Measurements from ENCODE around the gene IL17D. TPM values are rescaled to one million over a fixed set of nuclear protein-coding genes. Genes with fewer than 3 reads are reported as not detected.

IL17D gene
- total and polyA plus RNA-seq, 2 donors from 2014 or later: 0.44 TPM; not detected in 1

DNA sequence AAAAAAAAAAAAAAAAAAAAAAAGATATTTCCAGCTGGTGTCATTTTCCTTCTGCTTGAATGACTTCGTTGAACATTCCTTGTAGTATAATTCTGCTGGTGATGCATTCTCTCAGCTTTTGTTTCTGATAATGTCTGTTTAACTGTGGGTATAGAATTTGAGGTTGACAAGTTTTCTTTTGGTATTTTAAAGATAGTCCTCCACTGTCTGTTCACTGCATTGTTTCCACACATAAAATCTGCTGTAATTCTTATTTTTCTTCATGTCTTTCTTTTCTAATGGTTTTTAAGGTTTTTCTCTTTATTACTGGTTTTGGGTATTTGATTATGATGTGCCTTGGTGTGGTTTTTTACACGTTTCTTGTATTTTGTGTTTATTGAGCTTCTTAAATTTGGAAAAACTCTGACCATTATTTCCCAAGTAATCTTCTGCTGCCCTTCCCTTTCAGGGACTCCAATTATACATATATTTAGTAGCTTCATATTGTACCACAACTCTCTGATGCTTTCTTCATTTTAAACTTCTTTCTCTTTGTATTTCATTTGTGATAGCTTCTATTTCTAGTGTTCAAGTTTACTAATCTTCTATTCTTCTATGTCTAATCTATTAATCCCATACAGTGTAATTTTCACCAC, 63.9 kb downstream of the IL17D start:
- DNase-seq (no peak), FAIRE-seq (no peak)
- Histone ChIP-seq H3K4me1 (ENCODE audit: control insufficient read depth in 2 of 3, insufficient read depth in 2 of 3, low read depth in 1 of 3, low read length in 3 of 3) (peaks cover 0 to 1% (median under 1%) of the 10 kb centered on the region in 3 donors), H3K9ac (ENCODE audit: low read length in 3 of 3) (no peak overlapping the region), H3K9me3 (ENCODE audit: control insufficient read depth in 2 of 3, insufficient read depth in 1 of 3, low read length in 3 of 3) (peaks cover 0 to 1% (median 0%) of the 10 kb centered on the region in 3 donors), H3K27ac (ENCODE audit: low read depth in 2 of 2, low read length in 2 of 2) (no peak overlapping the region), H3K36me3 (ENCODE audit: control insufficient read depth in 2 of 3, insufficient read depth in 3 of 3, low read length in 3 of 3) (no peaks in the 10 kb centered on the region), H3K27me3 (ENCODE audit: control insufficient read depth, insufficient read depth, low read length) (no peaks in the 10 kb centered on the region), H3K4me3 (ENCODE audit: low read length in 3 of 3) (no peak overlapping the region)
- intact Hi-C loops (cut with DNase I): no loop called here
- TF ChIP-seq, protein P1, sequence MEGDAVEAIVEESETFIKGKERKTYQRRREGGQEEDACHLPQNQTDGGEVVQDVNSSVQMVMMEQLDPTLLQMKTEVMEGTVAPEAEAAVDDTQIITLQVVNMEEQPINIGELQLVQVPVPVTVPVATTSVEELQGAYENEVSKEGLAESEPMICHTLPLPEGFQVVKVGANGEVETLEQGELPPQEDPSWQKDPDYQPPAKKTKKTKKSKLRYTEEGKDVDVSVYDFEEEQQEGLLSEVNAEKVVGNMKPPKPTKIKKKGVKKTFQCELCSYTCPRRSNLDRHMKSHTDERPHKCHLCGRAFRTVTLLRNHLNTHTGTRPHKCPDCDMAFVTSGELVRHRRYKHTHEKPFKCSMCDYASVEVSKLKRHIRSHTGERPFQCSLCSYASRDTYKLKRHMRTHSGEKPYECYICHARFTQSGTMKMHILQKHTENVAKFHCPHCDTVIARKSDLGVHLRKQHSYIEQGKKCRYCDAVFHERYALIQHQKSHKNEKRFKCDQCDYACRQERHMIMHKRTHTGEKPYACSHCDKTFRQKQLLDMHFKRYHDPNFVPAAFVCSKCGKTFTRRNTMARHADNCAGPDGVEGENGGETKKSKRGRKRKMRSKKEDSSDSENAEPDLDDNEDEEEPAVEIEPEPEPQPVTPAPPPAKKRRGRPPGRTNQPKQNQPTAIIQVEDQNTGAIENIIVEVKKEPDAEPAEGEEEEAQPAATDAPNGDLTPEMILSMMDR (IDR thresholded peaks at IDR 0.05; ENCODE audit: borderline replicate concordance, extremely low read depth, insufficient read depth): no peak

DNA sequence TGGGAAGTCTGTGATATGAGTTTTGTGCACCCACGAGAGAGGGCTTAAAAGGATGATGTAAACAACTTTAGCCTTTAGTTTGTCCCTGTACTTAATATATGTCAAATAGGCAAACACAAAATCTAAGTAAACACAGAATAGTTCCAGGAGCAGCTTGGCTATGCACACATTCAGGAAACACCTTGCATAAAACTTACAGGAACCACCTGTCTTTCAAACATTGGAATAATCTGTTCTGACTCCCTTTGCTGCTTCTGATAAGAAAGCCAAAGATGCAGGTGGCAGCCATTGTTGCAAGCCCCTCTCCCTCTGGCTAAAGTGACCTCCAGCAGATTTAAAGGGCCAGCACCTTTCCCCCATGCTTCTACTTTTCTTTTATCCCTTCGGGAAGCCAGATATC, 65.6 kb downstream of the IL17D start:
- intact Hi-C loops (cut with DNase I): no loop called here
- peaks cover 0 to 1% (median 0%) of the 10 kb centered on the region in 3 donors for H3K9me3 ChIP-seq (ENCODE audit: control insufficient read depth in 2 of 3, insufficient read depth in 1 of 3, low read length in 3 of 3)
- H3K9ac ChIP-seq (ENCODE audit: low read length in 3 of 3): no peak overlapping the region
- no peaks in the 10 kb centered on the region for H3K27me3 ChIP-seq (ENCODE audit: control insufficient read depth, insufficient read depth, low read length)
- FAIRE-seq (no peak), DNase-seq (no peak)
- TF ChIP-seq, protein P1 (IDR thresholded peaks at IDR 0.05; ENCODE audit: borderline replicate concordance, extremely low read depth, insufficient read depth): no peak
- H3K4me1 ChIP-seq (ENCODE audit: control insufficient read depth in 2 of 3, insufficient read depth in 2 of 3, low read depth in 1 of 3, low read length in 3 of 3): peaks cover 0 to 7% (median 5%) of the 10 kb centered on the region in 3 donors
- no peaks in the 10 kb centered on the region for H3K36me3 ChIP-seq (ENCODE audit: control insufficient read depth in 2 of 3, insufficient read depth in 3 of 3, low read length in 3 of 3)
- H3K27ac ChIP-seq (ENCODE audit: low read depth in 2 of 2, low read length in 2 of 2): no peak overlapping the region
- H3K4me3 ChIP-seq (ENCODE audit: low read length in 3 of 3): no peak overlapping the region

DNA sequence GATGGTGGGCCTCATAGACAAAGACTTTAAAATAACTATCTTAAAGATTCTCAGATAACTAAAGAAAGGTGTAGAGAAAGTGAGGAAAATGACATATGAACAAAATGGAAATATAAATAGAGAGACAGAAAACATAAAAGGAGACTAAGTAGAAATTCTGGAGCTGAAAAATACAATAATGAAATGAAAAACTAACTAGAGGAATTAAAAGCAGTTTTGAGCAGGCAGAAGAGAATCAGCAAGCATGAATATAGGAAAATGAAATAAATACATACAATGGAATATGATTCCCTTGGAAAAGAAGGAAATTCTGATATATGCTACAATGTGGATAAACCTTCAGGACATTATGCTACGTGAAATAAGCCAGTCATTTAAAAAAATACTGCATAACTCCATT, 66.3 kb downstream of the IL17D start:
- TF ChIP-seq, protein P1 (IDR thresholded peaks at IDR 0.05; ENCODE audit: borderline replicate concordance, extremely low read depth, insufficient read depth): no peak
- H3K9ac ChIP-seq (ENCODE audit: low read length in 3 of 3): no peak overlapping the region
- peaks cover 0 to 7% (median 5%) of the 10 kb centered on the region in 3 donors for H3K4me1 ChIP-seq (ENCODE audit: control insufficient read depth in 2 of 3, insufficient read depth in 2 of 3, low read depth in 1 of 3, low read length in 3 of 3)
- H3K27me3 ChIP-seq (ENCODE audit: control insufficient read depth, insufficient read depth, low read length): no peaks in the 10 kb centered on the region
- intact Hi-C loops (cut with DNase I): no loop called here
- FAIRE-seq (no peak), DNase-seq (no peak)
- no peaks in the 10 kb centered on the region for H3K36me3 ChIP-seq (ENCODE audit: control insufficient read depth in 2 of 3, insufficient read depth in 3 of 3, low read length in 3 of 3)
- H3K9me3 ChIP-seq (ENCODE audit: control insufficient read depth in 2 of 3, insufficient read depth in 1 of 3, low read length in 3 of 3): peaks cover 0 to 1% (median 0%) of the 10 kb centered on the region in 3 donors
- H3K27ac ChIP-seq (ENCODE audit: low read depth in 2 of 2, low read length in 2 of 2): no peak overlapping the region
- no peak overlapping the region for H3K4me3 ChIP-seq (ENCODE audit: low read length in 3 of 3)

Other genes with a start within 250 kb of the IL17D start
- 130 TPM for gene CRYL1, start 177.8 kb upstream of the IL17D start, total RNA-seq
- gene CRYL1, start 177.8 kb upstream of the IL17D start, polyA plus RNA-seq (ENCODE audit: insufficient read depth, low read depth, low replicate concordance): 462 TPM
- 30.3 TPM for gene IFT88, start 136.5 kb upstream of the IL17D start, total RNA-seq
- 20.2 TPM for gene IFT88, start 136.5 kb upstream of the IL17D start, polyA plus RNA-seq (ENCODE audit: insufficient read depth, low read depth, low replicate concordance)
- 10.7 TPM for gene EEF1AKMT1, start 70.3 kb downstream of the IL17D start, total RNA-seq
- 16.6 TPM for gene EEF1AKMT1, start 70.3 kb downstream of the IL17D start, polyA plus RNA-seq (ENCODE audit: insufficient read depth, low read depth, low replicate concordance)
- 17.4 TPM for gene XPO4, start 199.0 kb downstream of the IL17D start, total RNA-seq
- gene XPO4, start 199.0 kb downstream of the IL17D start, polyA plus RNA-seq (ENCODE audit: insufficient read depth, low read depth, low replicate concordance): 3.3 TPM